ENCODE data around the gene EID2.

GRCh38 chr19:39587496-39587895 is 47.5 kb upstream of the EID2 start:
- TF ChIP-seq CTCF (IDR thresholded peaks at IDR 0.05) (no peak), POLR2A (IDR thresholded peaks at IDR 0.05) (no peak), POLR2AphosphoS5 (IDR thresholded peaks at IDR 0.05) (no peak), EP300 (IDR thresholded peaks at IDR 0.05) (no peak)

Data from upper lobe of left lung (tissue), 4 donors.